ENCODE results near the gene C3orf70. TPM values are rescaled to one million over a fixed set of nuclear protein-coding genes. Genes with fewer than 3 reads are reported as not detected.

The C3orf70 gene
- total RNA-seq, 2 donors from 2014 or later = 2.6 to 3.4 TPM

DNA sequence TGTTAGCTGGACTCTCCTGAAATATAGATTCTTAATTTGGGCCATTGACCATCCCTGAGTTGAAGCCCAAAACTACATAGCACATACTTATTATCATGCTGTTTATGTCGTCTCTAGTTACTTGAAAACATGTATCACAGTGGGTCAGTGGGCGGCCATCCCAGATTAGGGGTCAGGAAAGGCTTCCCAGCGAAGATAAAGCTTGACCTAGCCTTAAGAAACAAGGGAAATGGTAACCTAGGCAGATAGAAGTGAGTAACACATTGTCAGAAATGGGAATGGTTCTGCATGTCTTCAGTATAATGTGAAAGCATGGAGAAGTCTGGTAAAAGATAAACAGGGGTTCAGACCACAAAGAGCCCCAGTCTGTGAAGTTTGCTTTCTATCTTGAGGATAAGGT is 124.7 kb downstream of the C3orf70 start:
- TF ChIP-seq, protein P1, sequence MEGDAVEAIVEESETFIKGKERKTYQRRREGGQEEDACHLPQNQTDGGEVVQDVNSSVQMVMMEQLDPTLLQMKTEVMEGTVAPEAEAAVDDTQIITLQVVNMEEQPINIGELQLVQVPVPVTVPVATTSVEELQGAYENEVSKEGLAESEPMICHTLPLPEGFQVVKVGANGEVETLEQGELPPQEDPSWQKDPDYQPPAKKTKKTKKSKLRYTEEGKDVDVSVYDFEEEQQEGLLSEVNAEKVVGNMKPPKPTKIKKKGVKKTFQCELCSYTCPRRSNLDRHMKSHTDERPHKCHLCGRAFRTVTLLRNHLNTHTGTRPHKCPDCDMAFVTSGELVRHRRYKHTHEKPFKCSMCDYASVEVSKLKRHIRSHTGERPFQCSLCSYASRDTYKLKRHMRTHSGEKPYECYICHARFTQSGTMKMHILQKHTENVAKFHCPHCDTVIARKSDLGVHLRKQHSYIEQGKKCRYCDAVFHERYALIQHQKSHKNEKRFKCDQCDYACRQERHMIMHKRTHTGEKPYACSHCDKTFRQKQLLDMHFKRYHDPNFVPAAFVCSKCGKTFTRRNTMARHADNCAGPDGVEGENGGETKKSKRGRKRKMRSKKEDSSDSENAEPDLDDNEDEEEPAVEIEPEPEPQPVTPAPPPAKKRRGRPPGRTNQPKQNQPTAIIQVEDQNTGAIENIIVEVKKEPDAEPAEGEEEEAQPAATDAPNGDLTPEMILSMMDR (IDR thresholded peaks at IDR 0.05) = no peak
- Histone ChIP-seq H3K27ac (no peak overlapping the region), H3K4me3 (no peak overlapping the region), H3K9me3 (no peaks in the 10 kb centered on the region), H3K4me1 (no peaks in the 10 kb centered on the region), H3K36me3 (peaks cover 8% of the 10 kb centered on the region), H3K27me3 (no peaks in the 10 kb centered on the region)
- DNase-seq (ENCODE audit: low spot score) = no peak

Other genes with a start within 250 kb of the C3orf70 start
- 10 to 100 TPM in 1 of 2 donors, 1 to 10 TPM in 1; 3.6 to 24.3 TPM for gene EHHADH, start 101.0 kb upstream of the C3orf70 start, total RNA-seq
- gene MAP3K13, start 210.1 kb upstream of the C3orf70 start, total RNA-seq = 10 to 100 TPM in 1 of 2 donors, 1 to 10 TPM in 1; 9.4 to 12.6 TPM

All from right atrium auricular region (tissue), 2 donors.